GM19467 (cell line): ENCODE data around the gene RAMACL.
"Not testable (repeated sequence)": the region's sequence is repeated elsewhere in the genome, so short reads cannot be mapped to it uniquely, and the experiment has no call there.

Experiments
- ATAC-seq: cut with Tn5 transposase; IDR thresholded peaks from one replicate; pipeline ENCODE4 v1.9.1; 2021; ENCODE audit warnings: mild to moderate bottlenecking, moderate library complexity; ENCODE audit not compliant: unreplicated experiment

RAMACL gene

DNA sequence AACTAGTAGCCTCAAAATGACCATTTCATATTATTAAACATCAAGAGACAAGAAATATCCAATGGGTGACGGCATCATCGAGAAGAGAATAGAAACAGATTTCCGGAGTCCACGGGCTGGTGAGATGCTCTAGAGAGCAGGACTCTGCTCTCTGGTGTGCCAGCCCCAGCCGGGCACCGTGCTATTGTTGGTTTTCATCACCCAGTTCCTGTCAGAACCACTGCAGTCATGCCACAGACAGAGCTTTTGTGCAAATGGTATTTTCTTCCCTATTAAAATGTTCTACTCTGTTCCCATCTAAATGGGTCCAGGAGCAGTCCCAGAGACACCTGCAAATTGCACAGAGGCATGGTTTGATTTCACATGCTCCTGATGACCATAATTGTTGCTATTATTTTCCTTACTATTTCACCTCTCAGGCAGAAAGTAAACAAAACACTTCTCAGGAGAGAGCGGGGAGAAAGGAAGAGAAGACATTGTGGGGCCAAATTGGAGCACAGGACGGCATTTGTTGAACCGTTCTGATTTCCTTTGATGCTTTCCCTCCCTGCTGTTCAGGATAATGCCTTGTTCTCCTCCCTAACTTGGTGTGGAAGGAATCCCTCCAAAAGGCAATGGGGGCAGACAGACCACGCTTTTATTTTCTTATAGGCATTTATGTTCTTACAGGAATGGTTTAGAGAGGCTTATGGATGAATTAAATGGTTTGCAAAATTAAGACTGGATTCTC lies 11.4 kb upstream of the RAMACL start:
- ATAC-seq = no peak

DNA sequence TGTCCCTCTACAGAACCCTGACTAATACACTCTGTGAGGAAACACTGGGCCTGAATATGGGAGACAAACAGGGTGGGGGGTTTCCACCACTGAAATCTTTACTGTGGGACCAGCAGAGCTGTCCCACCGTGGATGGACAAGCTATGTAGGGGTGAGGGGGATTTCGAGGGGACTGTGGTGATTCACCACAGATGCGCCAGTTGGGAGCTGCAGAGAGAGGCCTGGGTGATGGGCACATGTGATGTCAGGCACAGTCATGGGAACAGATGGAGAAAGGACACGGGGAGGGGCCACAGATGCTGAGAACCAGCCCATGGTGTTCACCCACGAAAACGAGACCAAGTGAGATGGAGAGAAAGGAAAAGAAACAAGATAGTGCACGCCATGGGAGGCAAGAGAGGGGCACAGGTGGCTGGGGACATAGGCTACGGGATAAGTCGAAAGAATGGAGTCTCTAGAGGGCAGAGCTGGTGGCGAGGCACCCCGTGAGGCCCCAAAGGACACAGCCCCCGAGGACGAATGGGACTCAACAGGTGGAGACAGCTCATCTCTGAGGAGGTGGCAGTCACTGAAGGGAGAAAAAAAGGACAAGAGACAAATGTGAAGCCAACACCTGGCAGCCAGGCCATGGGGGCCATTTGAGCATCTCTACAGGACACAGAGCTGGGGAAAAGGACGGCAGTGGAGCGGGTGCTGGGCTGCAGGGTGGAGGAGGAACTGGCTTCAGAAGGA lies 10.5 kb upstream of the RAMACL start:
- ATAC-seq = no peak

- no peak for ATAC-seq
Measured at GRCh38 chr6:166595949-166596348, 9.5 kb upstream of the RAMACL start.

- no peak for ATAC-seq
Measured at GRCh38 chr6:166595061-166595780, 8.7 kb upstream of the RAMACL start.

DNA sequence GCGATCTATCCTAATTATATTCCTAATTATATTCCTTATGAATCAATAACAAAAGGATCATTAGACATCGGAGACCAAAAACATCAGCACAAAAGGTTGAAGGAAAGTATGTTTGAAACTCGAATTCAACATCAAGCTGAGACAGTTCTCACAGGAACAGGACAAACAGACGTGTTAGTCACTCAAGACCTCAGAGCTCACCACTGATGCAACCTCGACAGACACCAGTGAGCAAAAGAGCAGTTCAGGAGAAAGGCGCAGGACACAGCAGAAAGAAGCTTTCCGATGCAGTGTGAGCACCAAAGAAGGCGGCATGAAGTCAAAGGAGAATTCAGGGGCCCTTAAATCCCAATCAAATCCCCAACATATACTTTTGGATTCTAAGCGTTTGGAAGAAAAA lies 6.3 kb upstream of the RAMACL start:
- no peak for ATAC-seq

GRCh38 chr6:166591961-166592520 lies 5.6 kb upstream of the RAMACL start:
- no peak for ATAC-seq

- no peak for ATAC-seq
Measured at GRCh38 chr6:166591026-166591425, 4.5 kb upstream of the RAMACL start.

DNA sequence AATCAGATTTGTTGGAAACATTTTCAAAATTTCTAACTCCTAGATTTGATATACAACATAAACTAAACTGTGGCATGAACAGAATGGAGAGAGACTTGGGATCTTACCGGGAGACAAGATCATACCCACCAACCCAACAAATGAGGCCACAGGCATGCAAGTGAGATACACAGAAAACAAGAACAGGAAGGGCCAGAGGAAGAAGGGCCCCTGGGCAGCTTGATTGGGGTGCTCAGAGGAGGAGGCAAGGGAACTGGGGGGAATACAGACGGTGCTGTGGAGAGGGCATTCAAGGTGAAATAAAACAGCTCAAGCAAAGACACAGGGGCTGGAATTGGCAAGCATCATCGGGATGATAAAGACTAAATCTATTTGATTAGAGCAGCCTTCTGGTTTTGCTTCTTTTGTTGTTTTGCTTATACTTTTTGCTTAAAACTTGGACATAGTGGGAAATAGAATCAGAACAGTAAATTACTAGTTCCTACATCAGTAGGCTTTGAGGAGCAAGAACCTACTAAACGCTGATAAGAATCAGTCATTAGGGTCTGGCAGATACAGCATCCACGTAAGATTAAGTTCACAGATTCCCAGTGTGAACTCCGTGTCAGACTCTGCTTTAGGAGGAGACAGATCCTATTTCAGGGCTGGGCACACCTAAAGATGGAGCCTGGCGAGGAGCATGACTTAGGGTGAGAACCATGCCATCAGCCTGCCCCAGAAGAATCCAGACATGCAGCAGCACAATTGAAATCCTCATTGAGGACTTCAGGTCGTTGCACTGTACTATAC lies 3.5 kb upstream of the RAMACL start:
- no peak for ATAC-seq

DNA sequence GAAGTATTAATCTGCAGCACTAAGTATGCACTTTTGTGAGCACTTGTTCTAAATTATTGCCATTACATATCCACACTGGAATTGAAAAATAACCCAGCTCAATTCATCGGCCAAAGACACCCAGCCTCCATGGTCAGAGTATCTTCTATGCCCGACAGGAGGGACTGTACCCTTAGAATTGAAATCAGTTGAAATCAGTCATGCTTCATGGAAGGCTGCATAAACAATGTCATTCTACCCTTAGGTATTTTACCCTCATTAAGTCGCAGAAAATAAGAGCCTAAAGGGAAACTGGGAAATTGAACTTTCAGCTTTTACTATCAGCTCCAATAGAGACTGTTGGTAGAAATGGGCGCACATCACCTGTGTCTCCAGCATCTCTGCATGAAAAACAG lies 2.9 kb upstream of the RAMACL start:
- ATAC-seq = no peak

- ATAC-seq = no peak
Measured at GRCh38 chr6:166588691-166589336, 2.3 kb upstream of the RAMACL start.

GRCh38 chr6:166587631-166588413 lies 1.3 kb upstream of the RAMACL start:
- ATAC-seq = peak; percentile 74

DNA sequence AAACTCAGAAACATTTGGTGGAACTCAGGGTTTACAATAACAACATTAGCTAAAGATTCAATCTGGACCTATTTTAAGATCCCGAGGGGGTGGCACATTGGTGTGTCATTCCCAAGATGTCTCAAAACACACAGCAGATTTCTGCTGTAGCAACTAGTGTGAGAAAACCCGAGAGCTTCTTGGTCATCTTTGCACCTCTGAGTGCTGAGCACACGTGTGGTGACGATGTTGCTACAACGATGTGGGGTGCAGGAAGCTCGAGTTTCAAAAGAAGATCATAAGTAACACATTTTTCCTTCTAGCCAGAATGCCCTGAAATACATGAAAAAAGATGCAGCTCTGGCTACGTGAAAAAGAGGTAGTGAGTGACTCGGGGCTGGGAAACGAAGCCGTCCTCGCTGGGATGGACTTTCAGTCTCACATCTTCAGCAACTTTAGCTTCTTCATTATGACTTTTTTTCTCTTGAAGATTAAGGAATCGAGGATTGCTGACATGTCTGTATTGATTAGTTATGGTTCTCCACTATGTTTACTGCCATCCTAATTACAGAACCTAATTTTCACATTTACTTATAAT lies 1.5 kb downstream of the RAMACL start:
- no peak for ATAC-seq

- no peak for ATAC-seq
Measured at GRCh38 chr6:166584155-166584554, 2.3 kb downstream of the RAMACL start.

DNA sequence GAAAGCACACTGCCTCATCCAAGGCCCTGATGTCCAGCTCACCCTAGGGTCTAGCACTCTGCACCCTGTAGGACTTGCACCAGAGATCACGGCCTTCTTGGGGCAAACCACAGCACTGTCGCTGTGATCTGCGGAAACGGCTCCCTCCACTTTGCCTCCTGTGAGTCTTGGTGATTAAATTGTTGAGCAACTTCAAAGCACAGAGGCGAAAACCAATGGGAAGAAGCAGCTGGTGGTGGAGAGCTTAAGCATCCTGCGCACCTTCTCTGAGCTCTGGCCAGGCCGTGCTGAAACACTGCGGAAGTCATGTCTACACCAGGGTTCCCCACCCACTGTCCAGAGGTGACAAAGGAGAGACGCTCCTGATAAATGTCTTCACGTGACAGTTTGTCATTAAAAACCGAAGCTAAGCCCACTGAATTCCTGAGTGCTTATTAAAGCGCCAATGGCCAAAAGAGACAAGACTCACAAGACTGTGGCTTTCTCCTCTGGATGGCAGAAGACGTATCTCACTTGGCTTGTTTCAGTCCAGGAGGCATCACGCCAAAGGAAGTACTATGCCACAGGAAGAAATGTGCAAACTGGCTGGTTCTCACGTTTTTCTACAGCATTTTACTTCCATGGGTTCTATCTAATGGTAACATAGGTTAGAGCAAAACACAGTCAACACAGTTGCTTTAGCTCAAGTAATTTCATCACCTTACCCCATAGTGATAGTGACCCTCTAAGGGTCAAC lies 3.1 kb downstream of the RAMACL start:
- no peak for ATAC-seq

GRCh38 chr6:166582258-166582657 lies 4.2 kb downstream of the RAMACL start:
- ATAC-seq = no peak

GRCh38 chr6:166581801-166582200 lies 4.7 kb downstream of the RAMACL start:
- not testable (repeated sequence) for ATAC-seq

DNA sequence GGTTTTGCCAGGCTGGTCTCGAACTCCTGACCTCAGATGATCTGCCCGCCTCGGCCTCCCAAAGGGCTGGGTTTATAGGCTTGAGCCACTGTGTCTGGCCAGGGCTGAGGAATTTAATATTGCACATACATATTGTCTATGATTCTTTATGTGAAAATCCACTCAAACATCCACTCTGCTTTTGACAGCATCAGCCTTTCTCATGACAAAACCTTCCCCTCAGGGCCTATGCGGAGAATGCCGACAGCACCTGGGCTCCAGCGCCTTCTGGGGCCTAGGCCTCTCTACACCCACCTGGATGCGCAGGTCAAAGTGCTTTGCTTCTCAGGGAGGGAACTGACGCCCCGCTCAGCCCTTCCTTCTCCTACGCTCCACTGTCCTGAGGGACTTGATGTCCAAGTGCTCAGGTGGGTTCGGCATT lies 5.4 kb downstream of the RAMACL start:
- no peak for ATAC-seq
